Thymus (tissue), 11 donors: ENCODE results near the gene AK3. TPM values are rescaled to one million over a fixed set of nuclear protein-coding genes. Genes with fewer than 3 reads are reported as not detected.

Experiments
- DNase-seq, 9 donors: peaks; one replicate each; pipeline ENCODE4 v3.0.0-alpha.2; 2013; ENCODE audit warnings: low spot score in 9 of 9, low read depth in 6 of 9, missing footprints in 1 of 9
- H3K27ac ChIP-seq, 2 donors: one replicate each; pipeline ENCODE4 v1.5.1; 2013; ENCODE audit warnings: control low read depth in 1 of 2, low read depth in 1 of 2, low read length in 1 of 2, mild to moderate bottlenecking in 1 of 2, moderate library complexity in 1 of 2
- H3K27me3 ChIP-seq, 2 donors: one replicate each; pipeline ENCODE4 v1.5.1; 2013; ENCODE audit warnings: low read length in 1 of 2; ENCODE audit not compliant: control insufficient read depth in 2 of 2, insufficient read depth in 1 of 2
- H3K36me3 ChIP-seq, 2 donors: one replicate each; pipeline ENCODE4 v1.5.1; 2013; ENCODE audit warnings: low read length in 1 of 2, mild to moderate bottlenecking in 1 of 2, moderate library complexity in 1 of 2; ENCODE audit not compliant: control insufficient read depth in 2 of 2, insufficient read depth in 2 of 2
- H3K4me1 ChIP-seq, 2 donors: one replicate each; pipeline ENCODE4 v1.5.1; 2013; ENCODE audit warnings: low read length in 2 of 2; ENCODE audit not compliant: control insufficient read depth in 2 of 2, insufficient read depth in 2 of 2
- H3K4me3 ChIP-seq, 2 donors: one replicate each; pipeline ENCODE4 v1.5.1; 2013; ENCODE audit warnings: low read length in 2 of 2, control low read depth in 1 of 2, mild to moderate bottlenecking in 1 of 2
- H3K9me3 ChIP-seq, 2 donors: one replicate each; pipeline ENCODE4 v1.5.1; 2013; ENCODE audit warnings: low read length in 1 of 2, mild to moderate bottlenecking in 1 of 2; ENCODE audit not compliant: control insufficient read depth in 2 of 2, insufficient read depth in 1 of 2
- WGBS: extraction: QIAGEN DNeasy Blood & Tissue Kit; methylation state at CpG from one replicate; pipeline ENCODE4 v1.1.7; 2013; 5-methylcytosine and 5-hydroxymethylcytosine counted together
- polyA plus RNA-seq: library from polyadenylated mRNA; stranded (reverse); fragments of 200-250 nt; gene quantifications from one replicate; pipeline ENCODE4 v1.2.3, GENCODE V29; 2013
- total RNA-seq: library from RNA; stranded (reverse); fragments of 120-200 nt; gene quantifications from one replicate; pipeline ENCODE4 v1.2.4, GENCODE V29; 2013
- donor health status: healthy.

The AK3 gene
- total and polyA plus RNA-seq, 2 donors, result 25.1 to 85.7 TPM

GRCh38 chr9:4721736-4722135, 19.3 kb downstream of the AK3 start:
- DNase-seq, result no peak
- Histone ChIP-seq H3K27ac (no peak overlapping the region), H3K27me3 (no peaks in the 10 kb centered on the region), H3K36me3 (peaks cover 36 to 47% of the 10 kb centered on the region in 2 donors), H3K9me3 (no peaks in the 10 kb centered on the region), H3K4me3 (no peak overlapping the region), H3K4me1 (no peaks in the 10 kb centered on the region)
- 76% methylated on average over 4 of the region's 4 CpGs for WGBS

GRCh38 chr9:4718911-4719310, 22.1 kb downstream of the AK3 start:
- Histone ChIP-seq H3K4me3 (no peak overlapping the region), H3K36me3 (peaks cover 39 to 57% of the 10 kb centered on the region in 2 donors), H3K9me3 (no peaks in the 10 kb centered on the region), H3K27me3 (no peaks in the 10 kb centered on the region), H3K27ac (no peak overlapping the region), H3K4me1 (no peaks in the 10 kb centered on the region)
- 96% methylated on average over 6 of the region's 6 CpGs for WGBS
- no peak for DNase-seq

- no peak for DNase-seq
- Histone ChIP-seq H3K27ac (no peak overlapping the region), H3K9me3 (no peaks in the 10 kb centered on the region), H3K4me3 (no peak overlapping the region), H3K4me1 (no peaks in the 10 kb centered on the region), H3K36me3 (peaks cover 38 to 63% of the 10 kb centered on the region in 2 donors), H3K27me3 (no peaks in the 10 kb centered on the region)
- WGBS, result 98% methylated on average over 4 of the region's 4 CpGs
Observed at GRCh38 chr9:4717815-4718214, 23.2 kb downstream of the AK3 start.

GRCh38 chr9:4716163-4716562, 24.8 kb downstream of the AK3 start:
- WGBS, result 97% methylated on average over 1 of the region's 1 CpG
- Histone ChIP-seq H3K4me3 (no peak overlapping the region), H3K4me1 (no peaks in the 10 kb centered on the region), H3K9me3 (no peaks in the 10 kb centered on the region), H3K27me3 (no peaks in the 10 kb centered on the region), H3K36me3 (peaks cover 24 to 57% of the 10 kb centered on the region in 2 donors), H3K27ac (no peak overlapping the region)
- no peak for DNase-seq

- WGBS, result 97% methylated on average over 9 of the region's 9 CpGs
- no peak for DNase-seq
- H3K9me3 ChIP-seq, result no peaks in the 10 kb centered on the region
- no peak overlapping the region for H3K4me3 ChIP-seq
- no peak overlapping the region for H3K27ac ChIP-seq
- H3K4me1 ChIP-seq, result no peaks in the 10 kb centered on the region
- peaks cover 29 to 56% of the 10 kb centered on the region in 2 donors for H3K36me3 ChIP-seq
- no peaks in the 10 kb centered on the region for H3K27me3 ChIP-seq
Observed at GRCh38 chr9:4714266-4715016, 26.6 kb downstream of the AK3 start.

GRCh38 chr9:4713849-4714248, 27.2 kb downstream of the AK3 start:
- Histone ChIP-seq H3K4me3 (no peak overlapping the region), H3K4me1 (no peaks in the 10 kb centered on the region), H3K27ac (no peak overlapping the region), H3K27me3 (no peaks in the 10 kb centered on the region), H3K9me3 (no peaks in the 10 kb centered on the region), H3K36me3 (peaks cover 24 to 51% of the 10 kb centered on the region in 2 donors)
- WGBS, result 75% methylated on average over 7 of the region's 7 CpGs
- peak in 1 of 9 donors; percentile 5 for DNase-seq

GRCh38 chr9:4709380-4709779, 31.6 kb downstream of the AK3 start:
- H3K36me3 ChIP-seq, result peaks cover 6 to 38% of the 10 kb centered on the region in 2 donors
- no peak for DNase-seq

GRCh38 chr9:4706971-4707622, 33.9 kb downstream of the AK3 start:
- H3K27me3 ChIP-seq, result no peaks in the 10 kb centered on the region
- H3K4me3 ChIP-seq, result no peak overlapping the region
- 84% methylated on average over 4 of the region's 4 CpGs for WGBS
- no peak for DNase-seq
- no peaks in the 10 kb centered on the region for H3K9me3 ChIP-seq
- H3K4me1 ChIP-seq, result no peaks in the 10 kb centered on the region
- H3K36me3 ChIP-seq, result peaks cover 6 to 45% of the 10 kb centered on the region in 2 donors
- no peak overlapping the region for H3K27ac ChIP-seq

More at GRCh38 chr9:4709380-4709779, 31.6 kb downstream of the AK3 start:
- Histone ChIP-seq H3K9me3 (no peaks in the 10 kb centered on the region), H3K27me3 (no peaks in the 10 kb centered on the region), H3K4me1 (no peaks in the 10 kb centered on the region), H3K27ac (no peak overlapping the region), H3K4me3 (no peak overlapping the region)

- Histone ChIP-seq H3K4me3 (no peak overlapping the region), H3K27ac (no peak overlapping the region), H3K36me3 (peaks cover 6 to 50% of the 10 kb centered on the region in 2 donors), H3K27me3 (no peaks in the 10 kb centered on the region), H3K9me3 (no peaks in the 10 kb centered on the region), H3K4me1 (no peaks in the 10 kb centered on the region)
- WGBS, result 75% methylated on average over 2 of the region's 2 CpGs
- no peak for DNase-seq
Observed at GRCh38 chr9:4706021-4706420, 35.0 kb downstream of the AK3 start.
